HL-60 (cell line): Measurements from ENCODE around the gene LGALS9.

Source experiments
- DNase-seq, 2 experiments: peaks; one replicate each; pipeline ENCODE4 v3.0.0-alpha.2; 2010 to 2020; ENCODE audit warnings: low read depth in 1 of 2, low spot score in 1 of 2
- H3K27ac ChIP-seq: fragments of 250-450 bp; sonication (Bioruptor Pico); replicated peaks from 2 replicates; pipeline ENCODE4 v1.5.1; 2020; ENCODE audit warnings: mild to moderate bottlenecking, moderate library complexity
- H3K27me3 ChIP-seq: fragments of 250-450 bp; sonication (Bioruptor Pico); 2 replicates; pipeline ENCODE4 v1.5.1; 2021; ENCODE audit warnings: mild to moderate bottlenecking, moderate library complexity; ENCODE audit not compliant: insufficient read depth, poor library complexity, severe bottlenecking
- H3K4me3 ChIP-seq: replicated peaks from 2 replicates; pipeline ENCODE4 v1.5.1; 2011; ENCODE audit warnings: mild to moderate bottlenecking, control low read depth, low read length; ENCODE audit not compliant: insufficient read depth
- CTCF ChIP-seq: IDR thresholded peaks from one replicate; pipeline ENCODE4 v1.5.1; 2011; ENCODE audit warnings: low read length, control low read depth, inconsistent platforms; ENCODE audit not compliant: insufficient read depth
- GABPA ChIP-seq: IDR thresholded peaks from 2 replicates; pipeline ENCODE4 v1.6.1; 2012; ENCODE audit warnings: low read depth
- POLR2AphosphoS5 ChIP-seq: IDR thresholded peaks from 2 replicates; pipeline ENCODE4 v1.6.1; 2012; ENCODE audit warnings: low read depth
- REST ChIP-seq: IDR thresholded peaks from 2 replicates; pipeline ENCODE4 v1.6.1; 2012; ENCODE audit warnings: low read depth; ENCODE audit not compliant: insufficient replicate concordance
- SPI1 ChIP-seq: IDR thresholded peaks from 2 replicates; pipeline ENCODE4 v1.6.1; 2012; ENCODE audit warnings: low read depth, mild to moderate bottlenecking, borderline replicate concordance

The LGALS9 gene

GRCh38 chr17:27595208-27595607 is 35.8 kb upstream of the LGALS9 start:
- Histone ChIP-seq H3K27me3 (no peaks in the 10 kb centered on the region), H3K4me3 (no peak overlapping the region), H3K27ac (no peak overlapping the region)
- TF ChIP-seq REST (no peak), CTCF (no peak), SPI1 (no peak), GABPA (no peak), POLR2AphosphoS5 (no peak)
- no peak for DNase-seq

- TF ChIP-seq POLR2AphosphoS5 (no peak), REST (no peak), CTCF (no peak), GABPA (no peak), SPI1 (no peak)
- no peak overlapping the region for H3K4me3 ChIP-seq
- H3K27ac ChIP-seq: no peak overlapping the region
- DNase-seq: no peak
- H3K27me3 ChIP-seq: no peaks in the 10 kb centered on the region
Measured at GRCh38 chr17:27596096-27596495, 34.9 kb upstream of the LGALS9 start.

- Histone ChIP-seq H3K27me3 (no peaks in the 10 kb centered on the region), H3K27ac (no peak overlapping the region), H3K4me3 (no peak overlapping the region)
- no peak for TF ChIP-seq CTCF
- TF ChIP-seq POLR2AphosphoS5: no peak
- TF ChIP-seq REST: no peak
- TF ChIP-seq GABPA: no peak
- TF ChIP-seq SPI1: no peak
- DNase-seq: no peak
Measured at GRCh38 chr17:27596566-27597187, 34.3 kb upstream of the LGALS9 start.
